Measurements from ENCODE around the gene ENPP1.
"Not testable (repeated sequence)": the region's sequence is repeated elsewhere in the genome, so short reads cannot be mapped to it uniquely, and the experiment has no call there.

Gene ENPP1

DNA sequence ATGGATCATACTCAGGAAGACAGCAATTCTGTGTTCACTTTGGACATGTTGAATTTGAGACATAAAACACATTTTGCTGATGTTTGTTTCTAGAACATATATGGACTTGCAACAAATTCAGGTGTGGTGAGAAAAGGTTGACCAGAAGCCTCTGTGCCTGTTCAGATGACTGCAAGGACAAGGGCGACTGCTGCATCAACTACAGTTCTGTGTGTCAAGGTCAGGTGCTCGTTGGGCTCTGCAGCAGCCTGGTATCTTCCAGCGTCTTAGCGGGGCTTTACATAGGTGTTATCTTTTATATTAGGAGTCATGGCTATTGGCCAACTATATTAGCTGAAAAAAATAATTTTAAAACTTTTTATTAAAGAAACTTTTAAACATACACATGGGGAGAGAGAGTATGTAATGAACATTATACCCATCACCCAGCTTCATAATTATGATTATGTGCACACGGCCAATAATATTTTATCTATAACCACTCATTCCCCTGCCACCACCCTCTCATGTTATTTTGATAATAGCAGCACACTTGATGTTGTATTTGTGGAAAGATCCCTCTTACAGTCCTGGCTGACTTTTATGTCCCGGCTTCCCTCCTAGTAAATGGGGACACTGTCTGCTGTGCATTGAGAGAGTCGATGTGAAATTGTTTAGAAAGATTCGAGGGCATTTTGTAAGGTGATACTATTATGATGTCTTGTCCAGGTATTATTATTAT lies 43.4 kb downstream of the ENPP1 start:
- no peak for DNase-seq (ENCODE audit: low read depth)
- H3K4me3 ChIP-seq (ENCODE audit: low read length), result no peak overlapping the region
- TF ChIP-seq, protein P1, sequence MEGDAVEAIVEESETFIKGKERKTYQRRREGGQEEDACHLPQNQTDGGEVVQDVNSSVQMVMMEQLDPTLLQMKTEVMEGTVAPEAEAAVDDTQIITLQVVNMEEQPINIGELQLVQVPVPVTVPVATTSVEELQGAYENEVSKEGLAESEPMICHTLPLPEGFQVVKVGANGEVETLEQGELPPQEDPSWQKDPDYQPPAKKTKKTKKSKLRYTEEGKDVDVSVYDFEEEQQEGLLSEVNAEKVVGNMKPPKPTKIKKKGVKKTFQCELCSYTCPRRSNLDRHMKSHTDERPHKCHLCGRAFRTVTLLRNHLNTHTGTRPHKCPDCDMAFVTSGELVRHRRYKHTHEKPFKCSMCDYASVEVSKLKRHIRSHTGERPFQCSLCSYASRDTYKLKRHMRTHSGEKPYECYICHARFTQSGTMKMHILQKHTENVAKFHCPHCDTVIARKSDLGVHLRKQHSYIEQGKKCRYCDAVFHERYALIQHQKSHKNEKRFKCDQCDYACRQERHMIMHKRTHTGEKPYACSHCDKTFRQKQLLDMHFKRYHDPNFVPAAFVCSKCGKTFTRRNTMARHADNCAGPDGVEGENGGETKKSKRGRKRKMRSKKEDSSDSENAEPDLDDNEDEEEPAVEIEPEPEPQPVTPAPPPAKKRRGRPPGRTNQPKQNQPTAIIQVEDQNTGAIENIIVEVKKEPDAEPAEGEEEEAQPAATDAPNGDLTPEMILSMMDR (conservative IDR thresholded peaks at IDR 0.05; ENCODE audit: low read length), result no peak

DNA sequence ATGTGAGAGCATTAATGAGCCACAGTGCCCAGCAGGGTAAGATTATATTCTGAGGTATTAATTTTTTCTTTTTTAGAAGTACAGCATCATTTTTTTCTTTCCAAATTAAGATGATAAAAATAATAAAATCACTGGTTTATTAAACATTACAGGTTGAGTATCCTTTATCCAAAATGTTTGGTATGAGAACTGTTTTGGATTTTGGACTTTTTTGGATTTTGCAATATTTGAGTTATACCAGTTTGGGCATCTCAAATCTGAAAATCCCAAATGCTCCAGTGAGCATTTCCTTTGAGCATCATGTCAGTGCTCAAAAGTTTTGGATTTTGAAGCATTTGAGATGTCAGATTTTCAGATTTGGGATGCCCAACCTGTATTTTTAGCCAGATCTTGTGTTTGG lies 44.4 kb downstream of the ENPP1 start:
- TF ChIP-seq, protein P1 (conservative IDR thresholded peaks at IDR 0.05; ENCODE audit: low read length), result no peak
- no peak overlapping the region for H3K4me3 ChIP-seq (ENCODE audit: low read length)
- DNase-seq (ENCODE audit: low read depth), result no peak

DNA sequence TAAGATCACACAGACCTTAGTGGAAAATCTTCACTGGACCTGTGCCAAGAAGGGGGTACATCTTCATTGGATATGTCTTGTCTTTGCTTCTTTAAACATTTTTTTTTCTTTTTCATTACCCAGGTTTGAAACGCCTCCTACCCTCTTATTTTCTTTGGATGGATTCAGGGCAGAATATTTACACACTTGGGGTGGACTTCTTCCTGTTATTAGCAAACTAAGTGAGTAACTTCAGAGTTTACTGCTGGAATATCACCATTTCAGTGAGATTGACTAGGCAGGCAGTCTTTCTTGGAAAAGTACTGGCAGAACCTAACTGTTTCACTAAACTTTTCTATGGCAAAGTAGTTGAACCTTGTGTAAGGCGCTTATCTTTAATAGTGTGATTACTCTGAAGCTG lies 47.0 kb downstream of the ENPP1 start:
- DNase-seq (ENCODE audit: low read depth), result no peak
- TF ChIP-seq, protein P1 (conservative IDR thresholded peaks at IDR 0.05; ENCODE audit: low read length), result no peak
- H3K4me3 ChIP-seq (ENCODE audit: low read length), result no peak overlapping the region

DNA sequence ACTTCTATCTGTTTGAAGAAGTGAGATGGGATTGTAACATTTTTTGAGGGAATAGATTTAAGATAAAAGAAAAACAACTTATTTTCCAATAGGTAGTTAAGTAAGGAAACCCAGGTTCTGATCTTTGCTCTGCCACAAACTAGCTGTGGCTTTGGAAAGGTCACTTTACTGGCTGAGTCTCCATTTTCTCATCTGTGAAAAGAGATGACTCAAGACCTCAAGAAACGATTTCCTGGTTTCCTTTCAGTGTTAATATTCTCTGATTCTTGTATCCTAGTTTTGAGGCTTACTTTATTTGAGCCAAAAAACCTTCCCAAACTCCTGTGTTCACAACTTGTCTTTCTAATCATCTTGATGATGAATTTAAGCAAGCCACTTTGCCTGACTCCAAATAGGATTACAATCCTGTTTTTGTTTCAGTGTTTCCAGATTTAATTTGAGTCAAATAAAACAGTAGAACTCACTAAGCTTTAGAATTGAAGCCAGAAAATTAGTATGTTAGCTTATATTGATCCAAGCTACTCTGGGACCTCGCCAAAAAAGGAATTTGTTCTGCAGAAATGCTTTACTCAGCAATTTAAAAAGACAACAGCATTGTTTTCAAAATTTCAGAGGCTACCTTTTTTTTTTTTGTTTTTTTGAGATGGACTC lies 51.1 kb downstream of the ENPP1 start:
- DNase-seq (ENCODE audit: low read depth), result peak; percentile 62
- TF ChIP-seq, protein P1 (conservative IDR thresholded peaks at IDR 0.05; ENCODE audit: low read length), result no peak
- H3K4me3 ChIP-seq (ENCODE audit: low read length), result no peak overlapping the region

DNA sequence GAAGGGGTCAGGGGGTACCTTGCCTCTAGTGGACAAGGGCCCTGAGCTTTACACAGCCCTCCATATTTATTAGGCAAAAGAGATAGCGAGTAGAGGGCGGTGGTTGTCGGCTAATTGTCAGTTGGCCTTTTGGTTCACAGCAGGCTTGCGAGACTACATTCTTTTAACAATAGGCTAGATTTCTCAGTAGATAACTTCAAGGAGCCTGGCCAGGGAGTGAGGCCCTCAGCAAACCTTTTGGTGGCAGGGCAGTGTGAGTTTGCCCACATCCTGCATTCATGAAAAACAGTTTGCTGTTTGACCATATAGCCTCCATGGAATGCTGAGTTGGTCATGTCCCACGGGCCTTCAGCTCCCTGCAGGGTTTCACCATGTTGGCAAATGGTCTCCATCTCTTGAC lies 51.8 kb downstream of the ENPP1 start:
- peak; percentile 40 for DNase-seq (ENCODE audit: low read depth)
- H3K4me3 ChIP-seq (ENCODE audit: low read length), result not testable (repeated sequence)

DNA sequence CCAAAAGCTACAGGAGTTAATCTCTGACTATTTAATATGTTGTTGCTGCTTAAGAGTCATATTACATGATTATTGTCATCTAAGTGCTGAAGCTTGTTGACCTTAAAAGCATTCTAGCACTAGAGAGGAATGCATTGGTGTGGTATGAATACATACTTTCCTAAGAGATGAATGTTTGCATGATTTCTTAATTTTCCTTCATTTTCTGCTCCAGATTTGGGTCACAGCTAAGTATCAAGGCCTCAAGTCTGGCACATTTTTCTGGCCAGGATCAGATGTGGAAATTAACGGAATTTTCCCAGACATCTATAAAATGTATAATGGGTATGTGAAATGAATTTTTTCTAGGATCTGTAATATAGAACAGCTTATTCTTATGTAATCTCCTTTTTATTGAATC lies 53.6 kb downstream of the ENPP1 start:
- DNase-seq (ENCODE audit: low read depth), result peak; percentile 92
- TF ChIP-seq, protein P1 (conservative IDR thresholded peaks at IDR 0.05; ENCODE audit: low read length), result no peak
- no peak overlapping the region for H3K4me3 ChIP-seq (ENCODE audit: low read length)

DNA sequence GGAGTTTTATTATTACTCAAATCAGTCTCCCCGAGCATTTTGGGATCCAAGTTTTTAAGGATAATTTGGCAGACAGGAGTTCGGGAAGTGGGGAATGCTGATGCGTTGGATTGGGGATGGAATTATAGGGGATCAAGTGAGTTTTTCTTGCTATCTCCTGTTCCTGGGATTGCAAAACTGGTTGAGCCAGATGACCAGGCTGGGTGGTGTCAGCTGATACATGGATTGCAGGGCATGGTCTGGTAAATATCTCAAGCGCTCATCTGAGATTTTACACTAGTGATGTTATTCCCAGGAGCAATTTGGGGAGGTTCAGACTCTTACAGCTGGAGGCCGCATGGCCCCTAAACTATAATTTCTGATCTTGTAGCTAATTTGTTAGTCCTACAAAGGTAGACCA lies 54.7 kb downstream of the ENPP1 start:
- DNase-seq (ENCODE audit: low read depth), result no peak
- no peak overlapping the region for H3K4me3 ChIP-seq (ENCODE audit: low read length)
- TF ChIP-seq, protein P1 (conservative IDR thresholded peaks at IDR 0.05; ENCODE audit: low read length), result no peak
